ENCODE results near the gene FBLN2. TPM values are rescaled to one million over a fixed set of nuclear protein-coding genes. Genes with fewer than 3 reads are reported as not detected.

The FBLN2 gene
- total RNA-seq, 2 experiments from 2014 or later: 8.4 to 13.7 TPM

GRCh38 chr3:13539671-13540070, 9.3 kb upstream of the FBLN2 start:
- no peak for TF ChIP-seq CTCF (IDR thresholded peaks at IDR 0.05)
- DNase-seq: no peak
- ATAC-seq: no peak
- H3K36me3 Mint-ChIP-seq (ENCODE audit: low read depth): peaks cover 6% of the 10 kb centered on the region
- H3K9me3 Mint-ChIP-seq: peaks cover 13% of the 10 kb centered on the region
- H3K4me3 Mint-ChIP-seq: no peak overlapping the region
- intact Hi-C loops (cut with micrococcal nuclease): no loop called here
- POLR2A ChIA-PET: no interaction called here
- CTCF ChIA-PET: interaction anchor here (1.2 to 1.5 kb wide), 2 partner anchors 40 to 108 kb away, joined by 3 read pairs; no protein-coding TSS in a partner anchor
- H3K27me3 Mint-ChIP-seq: peaks cover 4% of the 10 kb centered on the region
- no peak overlapping the region for H3K27ac Mint-ChIP-seq
- H3K4me1 Mint-ChIP-seq (ENCODE audit: low read depth): peaks cover 22% of the 10 kb centered on the region

GRCh38 chr3:13540297-13540995, 8.5 kb upstream of the FBLN2 start:
- intact Hi-C loops (cut with micrococcal nuclease): no loop called here
- CTCF ChIA-PET: interaction anchor here (1.0 to 1.5 kb wide), 5 partner anchors 15 to 107 kb away, joined by 3 to 4 read pairs (median 3); no protein-coding TSS in a partner anchor

GRCh38 chr3:13541691-13542090, 7.2 kb upstream of the FBLN2 start:
- ChIA-PET CTCF (interaction anchor here (1.2 kb wide), 1 partner anchor 20 kb away, joined by 4 read pairs; no protein-coding TSS in a partner anchor), POLR2A (interaction anchor here (0.7 to 1.5 kb wide), 5 partner anchors 8 to 259 kb away, joined by 3 to 4 read pairs (median 3); partner anchors contain the start of gene FBLN2)
- ATAC-seq: no peak
- peaks cover 29% of the 10 kb centered on the region for H3K4me1 Mint-ChIP-seq (ENCODE audit: low read depth)
- H3K9me3 Mint-ChIP-seq: peaks cover 13% of the 10 kb centered on the region
- no peak overlapping the region for H3K27ac Mint-ChIP-seq
- no peak for DNase-seq
- TF ChIP-seq CTCF (IDR thresholded peaks at IDR 0.05): no peak
- H3K36me3 Mint-ChIP-seq (ENCODE audit: low read depth): peaks cover 6% of the 10 kb centered on the region
- H3K4me3 Mint-ChIP-seq: no peak overlapping the region
- intact Hi-C loops (cut with micrococcal nuclease): no loop called here
- peaks cover 10% of the 10 kb centered on the region for H3K27me3 Mint-ChIP-seq

More at GRCh38 chr3:13540297-13540995, 8.5 kb upstream of the FBLN2 start:
- H3K27ac Mint-ChIP-seq: no peak overlapping the region
- H3K4me1 Mint-ChIP-seq (ENCODE audit: low read depth): peaks cover 30% of the 10 kb centered on the region
- peaks cover 6% of the 10 kb centered on the region for H3K36me3 Mint-ChIP-seq (ENCODE audit: low read depth)
- DNase-seq (no peak), ATAC-seq (no peak)
- POLR2A ChIA-PET: interaction anchor here (0.9 to 1.5 kb wide), 3 partner anchors 9 to 82 kb away, joined by 3 to 4 read pairs (median 4); partner anchors contain the start of gene FBLN2
- peaks cover 13% of the 10 kb centered on the region for H3K9me3 Mint-ChIP-seq
- H3K27me3 Mint-ChIP-seq: peaks cover 9% of the 10 kb centered on the region
- no peak overlapping the region for H3K4me3 Mint-ChIP-seq
- no peak for TF ChIP-seq CTCF (IDR thresholded peaks at IDR 0.05)

- Mint-ChIP-seq H3K4me1 (ENCODE audit: low read depth) (peaks cover 24% of the 10 kb centered on the region), H3K27me3 (peaks cover 10% of the 10 kb centered on the region), H3K9me3 (peaks cover 13% of the 10 kb centered on the region), H3K36me3 (ENCODE audit: low read depth) (peaks cover 6% of the 10 kb centered on the region), H3K4me3 (no peak overlapping the region), H3K27ac (no peak overlapping the region)
- DNase-seq (no peak), ATAC-seq (no peak)
- TF ChIP-seq CTCF (IDR thresholded peaks at IDR 0.05): no peak
- ChIA-PET POLR2A (interaction anchor here (0.7 to 1.5 kb wide), 2 partner anchors 7 to 258 kb away, joined by 3 to 4 read pairs; partner anchors contain the start of gene FBLN2), CTCF (no interaction called here)
- intact Hi-C loops (cut with micrococcal nuclease): no loop called here
These were observed 6.8 kb upstream of the FBLN2 start for GRCh38 chr3:13542142-13542541.

GRCh38 chr3:13543253-13543652, 5.7 kb upstream of the FBLN2 start:
- Mint-ChIP-seq H3K4me3 (no peak overlapping the region), H3K9me3 (peaks cover 10% of the 10 kb centered on the region), H3K27ac (no peak overlapping the region), H3K36me3 (ENCODE audit: low read depth) (peaks cover 6% of the 10 kb centered on the region), H3K27me3 (peaks cover 16% of the 10 kb centered on the region), H3K4me1 (ENCODE audit: low read depth) (peaks cover 23% of the 10 kb centered on the region)
- POLR2A ChIA-PET: no interaction called here
- CTCF ChIA-PET: no interaction called here
- no peak for TF ChIP-seq CTCF (IDR thresholded peaks at IDR 0.05)
- ATAC-seq (no peak), DNase-seq (no peak)
- intact Hi-C loops (cut with micrococcal nuclease): no loop called here

Measured in activated CD8-positive, alpha-beta T cell treated with anti-CD3 and anti-CD28 coated beads for 36 hours (primary cell).